Measurements from ENCODE around the gene NEK1.

DNA sequence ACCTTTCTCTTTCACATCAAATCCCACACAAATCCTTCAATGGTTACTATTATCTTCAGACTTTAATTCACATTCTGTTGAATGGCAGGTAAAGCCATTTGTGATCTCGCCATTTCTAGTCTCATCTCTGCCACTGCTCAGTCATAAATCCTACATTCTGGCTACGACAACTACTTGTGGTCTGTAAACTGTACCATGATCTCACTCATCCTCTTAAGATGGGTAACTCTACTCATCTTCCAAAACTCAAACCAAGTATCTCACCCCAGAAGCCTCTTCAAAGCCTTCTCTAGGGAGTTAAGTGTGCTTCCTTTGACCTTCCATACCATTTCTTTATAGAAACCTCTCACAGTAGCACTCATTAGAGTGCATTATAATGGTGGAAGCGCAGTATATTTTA, 101.8 kb downstream of the NEK1 start:
- TF ChIP-seq MAX (IDR thresholded peaks at IDR 0.05) (no peak), BRCA1 (IDR thresholded peaks at IDR 0.05; ENCODE audit: low read depth, low read length) (no peak), TEAD4 (IDR thresholded peaks at IDR 0.05; ENCODE audit: low read depth, low read length) (no peak)
- TF ChIP-seq, protein P1, sequence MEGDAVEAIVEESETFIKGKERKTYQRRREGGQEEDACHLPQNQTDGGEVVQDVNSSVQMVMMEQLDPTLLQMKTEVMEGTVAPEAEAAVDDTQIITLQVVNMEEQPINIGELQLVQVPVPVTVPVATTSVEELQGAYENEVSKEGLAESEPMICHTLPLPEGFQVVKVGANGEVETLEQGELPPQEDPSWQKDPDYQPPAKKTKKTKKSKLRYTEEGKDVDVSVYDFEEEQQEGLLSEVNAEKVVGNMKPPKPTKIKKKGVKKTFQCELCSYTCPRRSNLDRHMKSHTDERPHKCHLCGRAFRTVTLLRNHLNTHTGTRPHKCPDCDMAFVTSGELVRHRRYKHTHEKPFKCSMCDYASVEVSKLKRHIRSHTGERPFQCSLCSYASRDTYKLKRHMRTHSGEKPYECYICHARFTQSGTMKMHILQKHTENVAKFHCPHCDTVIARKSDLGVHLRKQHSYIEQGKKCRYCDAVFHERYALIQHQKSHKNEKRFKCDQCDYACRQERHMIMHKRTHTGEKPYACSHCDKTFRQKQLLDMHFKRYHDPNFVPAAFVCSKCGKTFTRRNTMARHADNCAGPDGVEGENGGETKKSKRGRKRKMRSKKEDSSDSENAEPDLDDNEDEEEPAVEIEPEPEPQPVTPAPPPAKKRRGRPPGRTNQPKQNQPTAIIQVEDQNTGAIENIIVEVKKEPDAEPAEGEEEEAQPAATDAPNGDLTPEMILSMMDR (IDR thresholded peaks at IDR 0.05; ENCODE audit: control extremely low read depth in 1 of 3, insufficient read depth in 1 of 3, low read depth in 1 of 3, low read length in 3 of 3), result no peak
